ENCODE results near the gene RTRAF.

RTRAF gene

GRCh38 chr14:51989293-51990234 lies at the start of gene RTRAF:
TSS of gene RTRAF (plus strand) at chr14:51989546. CDS start at chr14:51989640, 94 bp downstream.
- peak; percentile 89 for DNase-seq

- no peak for DNase-seq
Observed at GRCh38 chr14:51939755-51940301, 49.5 kb upstream of the RTRAF start.

- no peak for DNase-seq
Observed at GRCh38 chr14:51942971-51943370, 46.4 kb upstream of the RTRAF start.

GRCh38 chr14:51950007-51950406 lies 39.3 kb upstream of the RTRAF start:
- no peak for DNase-seq

GRCh38 chr14:51951656-51952055 lies 37.7 kb upstream of the RTRAF start:
- DNase-seq, result no peak

GRCh38 chr14:51954031-51954430 lies 35.3 kb upstream of the RTRAF start:
- no peak for DNase-seq

GRCh38 chr14:51954657-51955056 lies 34.7 kb upstream of the RTRAF start:
- DNase-seq, result no peak

- no peak for DNase-seq
Observed at GRCh38 chr14:51957950-51958349, 31.4 kb upstream of the RTRAF start.

GRCh38 chr14:51959928-51960327 lies 29.4 kb upstream of the RTRAF start:
- DNase-seq, result no peak

GRCh38 chr14:51960866-51961265 lies 28.5 kb upstream of the RTRAF start:
- DNase-seq, result no peak

- no peak for DNase-seq
Observed at GRCh38 chr14:51962711-51963110, 26.6 kb upstream of the RTRAF start.

- DNase-seq, result no peak
Observed at GRCh38 chr14:51963286-51963685, 26.1 kb upstream of the RTRAF start.

- no peak for DNase-seq
Observed at GRCh38 chr14:51967521-51967920, 21.8 kb upstream of the RTRAF start.

- no peak for DNase-seq
Observed at GRCh38 chr14:51969852-51970540, 19.4 kb upstream of the RTRAF start.

GRCh38 chr14:51972566-51972965 lies 16.8 kb upstream of the RTRAF start:
- no peak for DNase-seq

GRCh38 chr14:51977075-51977474 lies 12.3 kb upstream of the RTRAF start:
- no peak for DNase-seq

- no peak for DNase-seq
Observed at GRCh38 chr14:51978681-51979085, 10.7 kb upstream of the RTRAF start.

- peak; percentile 35 for DNase-seq
Observed at GRCh38 chr14:51979088-51979709, 10.1 kb upstream of the RTRAF start.

- no peak for DNase-seq
Observed at GRCh38 chr14:51981218-51981854, 8.0 kb upstream of the RTRAF start.

- DNase-seq, result no peak
Observed at GRCh38 chr14:51988221-51988620, 1.1 kb upstream of the RTRAF start.

GRCh38 chr14:51990488-51990887 lies 1.1 kb downstream of the RTRAF start:
- no peak for DNase-seq

GRCh38 chr14:51993285-51993920 lies 4.1 kb downstream of the RTRAF start:
- no peak for DNase-seq
